Prostate gland (tissue), 2 donors: ENCODE results near the gene SOAT2. TPM values are rescaled to one million over a fixed set of nuclear protein-coding genes. Genes with fewer than 3 reads are reported as not detected.

ENCODE experiments used
- DNase-seq: peaks from one replicate; pipeline ENCODE4 v3.0.0-alpha.2; 2019; ENCODE audit warnings: low spot score
- H3K27ac ChIP-seq, 2 donors: fragments of 200-600 bp; sonication (generic); 2 replicates each; pipeline ENCODE4 v1.5.1; 2017 to 2019
- H3K27me3 ChIP-seq: fragments of 200-600 bp; sonication (generic); replicated peaks from 2 replicates; pipeline ENCODE4 v1.5.1; 2019; ENCODE audit not compliant: insufficient read depth
- H3K36me3 ChIP-seq, 2 donors: fragments of 200-600 bp; sonication (generic); 1 replicate in 1 of 2; 2 replicates in 1 of 2; pipeline versions ENCODE4 v1.5.1 to v1.8.1; 2017 to 2019
- H3K4me1 ChIP-seq: fragments of 200-600 bp; sonication (generic); replicated peaks from 2 replicates; pipeline ENCODE4 v1.5.1; 2019
- H3K4me3 ChIP-seq, 2 donors: fragments of 200-600 bp; sonication (generic); 2 replicates each; pipeline ENCODE4 v1.5.1; 2017 to 2019
- H3K9me3 ChIP-seq: fragments of 200-600 bp; sonication (generic); 2 replicates; pipeline ENCODE4 v1.5.1; 2017
- POLR2A ChIP-seq: fragments of 450-650 bp; IDR thresholded peaks from one replicate; pipeline ENCODE4 v1.6.1; 2016; ENCODE audit warnings: antibody characterized with exemption, mild to moderate bottlenecking
- POLR2AphosphoS5 ChIP-seq: sonication (generic); formaldehyde crosslinking; IDR thresholded peaks from one replicate; pipeline ENCODE4 v1.6.1; 2017; ENCODE audit warnings: antibody characterized with exemption
- WGBS: methylation state at CpG from one replicate; pipeline ENCODE4 v1.1.5; 2018; 5-methylcytosine and 5-hydroxymethylcytosine counted together
- intact Hi-C: fragments of 100-400 bp; cut with DNase I; formaldehyde crosslinking; loops from one replicate; pipeline ENCODE4 v1.14.2; 2022
- total RNA-seq, 2 donors: library from RNA; depleted of rRNA; stranded (reverse); fragments of >200 nt; gene quantifications; one replicate each; pipeline ENCODE4 v1.1.0, GENCODE V29; 2016
- TF ChIP-seq, protein P1 (sequence below), 4 experiments: fragments of 200-600 bp in 2 of 4; fragments of 450-650 bp in 2 of 4; sonication (generic) in 2 of 4; IDR thresholded peaks; 1 replicate in 3 of 4; 2 replicates in 1 of 4; pipeline ENCODE4 v1.5.1; 2016 to 2019; ENCODE audit warnings: antibody characterized with exemption in 4 of 4, mild to moderate bottlenecking in 2 of 4, moderate library complexity in 2 of 4

The SOAT2 gene
- total RNA-seq, 2 donors from 2014 or later, result 0.14 to 0.28 TPM

DNA sequence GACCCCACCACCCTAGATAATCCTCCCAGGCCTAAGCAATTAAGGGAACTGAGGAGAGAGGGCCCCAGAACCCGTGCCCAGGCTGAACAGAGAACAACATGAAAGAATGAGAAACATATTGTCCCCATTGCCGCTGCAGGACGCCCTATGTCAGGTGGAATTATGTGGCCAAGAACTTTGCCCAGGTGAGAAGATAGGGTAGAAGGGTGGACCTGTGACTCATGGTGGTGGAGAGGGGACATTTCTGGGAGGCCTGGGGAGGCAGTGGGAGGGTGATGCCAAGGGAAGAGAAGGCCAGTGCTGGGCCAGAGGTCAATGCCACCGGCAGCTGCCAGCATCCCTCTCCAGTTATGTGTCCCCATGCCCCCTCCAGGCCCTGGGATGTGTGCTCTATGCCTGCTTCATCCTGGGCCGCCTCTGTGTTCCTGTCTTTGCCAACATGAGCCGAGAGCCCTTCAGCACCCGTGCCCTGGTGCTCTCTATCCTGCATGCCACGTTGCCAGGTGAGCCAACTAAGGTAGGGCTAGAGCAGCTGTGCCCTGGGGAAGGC lies 15.5 kb downstream of the SOAT2 start:
- H3K4me1 ChIP-seq, result no peaks in the 10 kb centered on the region
- 91% methylated on average over 8 of the region's 8 CpGs for WGBS
- H3K27me3 ChIP-seq, result no peaks in the 10 kb centered on the region
- TF ChIP-seq POLR2A, result no peak
- TF ChIP-seq, protein P1, sequence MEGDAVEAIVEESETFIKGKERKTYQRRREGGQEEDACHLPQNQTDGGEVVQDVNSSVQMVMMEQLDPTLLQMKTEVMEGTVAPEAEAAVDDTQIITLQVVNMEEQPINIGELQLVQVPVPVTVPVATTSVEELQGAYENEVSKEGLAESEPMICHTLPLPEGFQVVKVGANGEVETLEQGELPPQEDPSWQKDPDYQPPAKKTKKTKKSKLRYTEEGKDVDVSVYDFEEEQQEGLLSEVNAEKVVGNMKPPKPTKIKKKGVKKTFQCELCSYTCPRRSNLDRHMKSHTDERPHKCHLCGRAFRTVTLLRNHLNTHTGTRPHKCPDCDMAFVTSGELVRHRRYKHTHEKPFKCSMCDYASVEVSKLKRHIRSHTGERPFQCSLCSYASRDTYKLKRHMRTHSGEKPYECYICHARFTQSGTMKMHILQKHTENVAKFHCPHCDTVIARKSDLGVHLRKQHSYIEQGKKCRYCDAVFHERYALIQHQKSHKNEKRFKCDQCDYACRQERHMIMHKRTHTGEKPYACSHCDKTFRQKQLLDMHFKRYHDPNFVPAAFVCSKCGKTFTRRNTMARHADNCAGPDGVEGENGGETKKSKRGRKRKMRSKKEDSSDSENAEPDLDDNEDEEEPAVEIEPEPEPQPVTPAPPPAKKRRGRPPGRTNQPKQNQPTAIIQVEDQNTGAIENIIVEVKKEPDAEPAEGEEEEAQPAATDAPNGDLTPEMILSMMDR (IDR thresholded peaks at IDR 0.05), result no peak
- TF ChIP-seq POLR2AphosphoS5, result no peak
- no peak overlapping the region for H3K4me3 ChIP-seq
- no peaks in the 10 kb centered on the region for H3K9me3 ChIP-seq
- no peaks in the 10 kb centered on the region for H3K36me3 ChIP-seq
- intact Hi-C loops, result no loop called here
- DNase-seq, result no peak
- H3K27ac ChIP-seq, result no peak overlapping the region

DNA sequence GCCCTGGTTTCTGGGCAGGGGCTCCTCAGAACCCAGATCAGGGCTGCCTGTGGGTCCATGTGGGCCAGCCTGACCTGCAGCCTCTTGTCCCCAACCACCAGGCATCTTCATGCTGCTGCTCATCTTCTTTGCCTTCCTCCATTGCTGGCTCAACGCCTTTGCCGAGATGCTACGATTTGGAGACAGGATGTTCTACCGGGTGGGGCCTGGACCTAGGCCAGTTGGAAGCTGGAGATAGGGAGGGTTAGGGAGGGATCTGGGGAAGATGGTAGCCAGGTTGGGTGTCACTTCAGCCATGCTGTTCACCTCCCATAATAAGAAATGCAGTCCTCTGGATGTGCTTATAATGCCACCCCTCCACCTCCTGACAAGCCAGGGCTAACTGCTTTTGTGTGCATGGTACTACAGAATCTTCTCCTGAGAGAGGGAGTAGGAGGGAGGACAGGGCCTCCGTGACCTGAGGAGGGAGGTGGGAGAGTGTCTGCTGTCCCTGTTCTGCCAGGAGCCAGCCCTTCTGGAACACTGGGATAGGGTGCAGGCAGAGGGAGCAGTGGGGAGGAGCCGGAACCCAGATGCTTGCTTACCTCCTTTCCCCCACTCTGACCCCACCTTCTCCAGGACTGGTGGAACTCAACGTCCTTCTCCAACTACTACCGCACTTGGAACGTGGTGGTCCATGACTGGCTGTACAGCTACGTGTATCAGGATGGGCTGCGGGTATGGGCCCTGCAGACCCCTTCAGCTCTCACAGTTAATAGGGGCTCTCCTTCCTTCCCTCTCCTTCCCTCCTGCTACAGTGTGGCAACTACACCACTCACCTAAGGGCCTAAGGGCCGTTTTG lies 17.6 kb downstream of the SOAT2 start:
- Histone ChIP-seq H3K9me3 (no peaks in the 10 kb centered on the region), H3K36me3 (no peaks in the 10 kb centered on the region), H3K4me1 (no peaks in the 10 kb centered on the region), H3K4me3 (no peak overlapping the region), H3K27me3 (no peaks in the 10 kb centered on the region), H3K27ac (no peak overlapping the region)
- WGBS, result 65% methylated on average over 12 of the region's 12 CpGs
- TF ChIP-seq, protein P1 (IDR thresholded peaks at IDR 0.05), result no peak
- TF ChIP-seq POLR2A (no peak), POLR2AphosphoS5 (no peak)
- intact Hi-C loops, result no loop called here
- no peak for DNase-seq

DNA sequence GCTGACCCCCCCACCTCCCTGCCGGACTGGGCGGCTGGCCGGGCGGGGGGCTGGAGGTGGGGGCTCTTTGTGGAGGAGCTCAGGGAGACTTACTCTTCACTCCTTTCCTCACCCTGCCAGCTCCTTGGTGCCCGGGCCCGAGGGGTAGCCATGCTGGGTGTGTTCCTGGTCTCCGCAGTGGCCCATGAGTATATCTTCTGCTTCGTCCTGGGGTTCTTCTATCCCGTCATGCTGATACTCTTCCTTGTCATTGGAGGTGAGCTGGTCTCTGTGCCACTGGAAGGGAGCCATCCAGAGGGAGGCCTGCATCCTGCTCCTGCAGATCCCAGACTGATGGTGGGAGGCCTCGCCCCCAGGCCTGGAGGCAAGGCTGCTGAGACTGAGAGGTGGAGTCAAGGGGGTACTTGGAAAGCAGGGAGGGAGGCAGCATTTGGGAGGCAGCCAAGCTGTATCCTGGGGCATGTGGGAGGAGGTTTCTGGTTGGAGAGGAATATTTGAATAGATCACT lies 19.7 kb downstream of the SOAT2 start:
- no peak for DNase-seq
- intact Hi-C loops, result no loop called here
- H3K27ac ChIP-seq, result no peak overlapping the region
- H3K4me1 ChIP-seq, result no peaks in the 10 kb centered on the region
- 92% methylated on average over 10 of the region's 10 CpGs for WGBS
- H3K9me3 ChIP-seq, result no peaks in the 10 kb centered on the region
- H3K36me3 ChIP-seq, result no peaks in the 10 kb centered on the region
- H3K27me3 ChIP-seq, result no peaks in the 10 kb centered on the region
- TF ChIP-seq POLR2A (no peak), POLR2AphosphoS5 (no peak)
- TF ChIP-seq, protein P1 (IDR thresholded peaks at IDR 0.05), result no peak
- H3K4me3 ChIP-seq, result no peak overlapping the region

DNA sequence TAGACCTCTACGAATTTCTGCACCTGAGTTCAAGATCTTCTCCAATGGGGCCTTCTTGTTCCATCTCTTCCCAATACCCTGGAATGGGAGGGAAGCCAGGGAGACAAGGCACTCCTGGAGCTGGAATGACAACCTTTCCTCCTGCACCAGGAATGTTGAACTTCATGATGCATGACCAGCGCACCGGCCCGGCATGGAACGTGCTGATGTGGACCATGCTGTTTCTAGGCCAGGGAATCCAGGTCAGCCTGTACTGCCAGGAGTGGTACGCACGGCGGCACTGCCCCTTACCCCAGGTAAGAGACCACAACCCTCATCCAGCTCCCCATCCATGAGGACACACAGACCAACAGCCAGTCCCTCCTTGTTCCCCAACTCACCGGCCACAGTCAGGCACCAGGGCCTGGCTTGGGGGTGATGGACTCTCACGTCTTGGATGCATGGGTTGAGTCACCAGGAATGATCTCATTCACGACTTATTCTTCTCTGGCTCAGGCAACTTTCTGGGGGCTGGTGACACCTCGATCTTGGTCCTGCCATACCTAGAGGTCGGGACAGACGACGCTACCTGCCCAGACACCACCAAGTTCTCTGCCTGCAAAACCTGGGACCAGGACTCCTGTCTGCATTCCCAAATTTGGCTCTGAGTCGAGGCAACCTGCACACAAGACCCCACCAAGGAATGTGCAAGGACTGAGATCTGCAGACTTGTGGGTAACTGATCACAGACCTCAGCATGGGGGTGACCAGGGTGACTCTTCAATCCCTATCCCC lies 20.5 kb downstream of the SOAT2 start:
- DNase-seq, result no peak
- TF ChIP-seq, protein P1 (IDR thresholded peaks at IDR 0.05), result no peak
- TF ChIP-seq POLR2A, result no peak
- 90% methylated on average over 16 of the region's 16 CpGs for WGBS
- H3K36me3 ChIP-seq, result no peaks in the 10 kb centered on the region
- H3K27ac ChIP-seq, result no peak overlapping the region
- no peaks in the 10 kb centered on the region for H3K9me3 ChIP-seq
- no peaks in the 10 kb centered on the region for H3K27me3 ChIP-seq
- no peaks in the 10 kb centered on the region for H3K4me1 ChIP-seq
- intact Hi-C loops, result no loop called here
- no peak overlapping the region for H3K4me3 ChIP-seq
